ENCODE measurements around the gene ADAMTS15. TPM values are rescaled to one million over a fixed set of nuclear protein-coding genes. Genes with fewer than 3 reads are reported as not detected.

Gene ADAMTS15
- total RNA-seq, 1 donor from 2014 or later: 8.4 TPM

GRCh38 chr11:130514316-130514715, 65.9 kb downstream of the ADAMTS15 start:
- intact Hi-C loops (cut with DNase I): no loop called here
- ATAC-seq: no peak
- TF ChIP-seq CTCF (IDR thresholded peaks at IDR 0.05): no peak
- no peak for DNase-seq
- H3K27ac ChIP-seq: no peak overlapping the region
- no peaks in the 10 kb centered on the region for H3K9me3 ChIP-seq
- peaks cover 12% of the 10 kb centered on the region for H3K4me1 ChIP-seq
- no peak overlapping the region for H3K4me3 ChIP-seq
- H3K27me3 ChIP-seq (ENCODE audit: low read depth): no peaks in the 10 kb centered on the region
- H3K36me3 ChIP-seq: no peaks in the 10 kb centered on the region

- no peak for ATAC-seq
- no peak for DNase-seq
- no peaks in the 10 kb centered on the region for H3K9me3 ChIP-seq
- H3K4me1 ChIP-seq: peaks cover 10% of the 10 kb centered on the region
- intact Hi-C loops (cut with DNase I): no loop called here
- no peak overlapping the region for H3K27ac ChIP-seq
- H3K36me3 ChIP-seq: no peaks in the 10 kb centered on the region
- H3K27me3 ChIP-seq (ENCODE audit: low read depth): no peaks in the 10 kb centered on the region
- no peak for TF ChIP-seq CTCF (IDR thresholded peaks at IDR 0.05)
- no peak overlapping the region for H3K4me3 ChIP-seq
Observed at GRCh38 chr11:130514851-130515250, 66.4 kb downstream of the ADAMTS15 start.

- no peak overlapping the region for H3K4me3 ChIP-seq
- H3K4me1 ChIP-seq: no peaks in the 10 kb centered on the region
- H3K36me3 ChIP-seq: no peaks in the 10 kb centered on the region
- ATAC-seq (no peak), DNase-seq (no peak)
- intact Hi-C loops (cut with DNase I): no loop called here
- H3K9me3 ChIP-seq: no peaks in the 10 kb centered on the region
- H3K27ac ChIP-seq: no peak overlapping the region
- no peaks in the 10 kb centered on the region for H3K27me3 ChIP-seq (ENCODE audit: low read depth)
- no peak for TF ChIP-seq CTCF (IDR thresholded peaks at IDR 0.05)
Observed at GRCh38 chr11:130515829-130516553, 67.5 kb downstream of the ADAMTS15 start.

- Histone ChIP-seq H3K27me3 (ENCODE audit: low read depth) (no peaks in the 10 kb centered on the region), H3K27ac (no peak overlapping the region), H3K4me3 (no peak overlapping the region), H3K4me1 (peaks cover 6% of the 10 kb centered on the region), H3K9me3 (no peaks in the 10 kb centered on the region), H3K36me3 (no peaks in the 10 kb centered on the region)
- no peak for TF ChIP-seq CTCF (IDR thresholded peaks at IDR 0.05)
- intact Hi-C loops (cut with DNase I): no loop called here
- no peak for ATAC-seq
- no peak for DNase-seq
Observed at GRCh38 chr11:130516554-130517505, 68.4 kb downstream of the ADAMTS15 start.

GRCh38 chr11:130518164-130518680, 69.8 kb downstream of the ADAMTS15 start:
- no peak overlapping the region for H3K4me3 ChIP-seq
- no peaks in the 10 kb centered on the region for H3K27me3 ChIP-seq (ENCODE audit: low read depth)
- H3K27ac ChIP-seq: no peak overlapping the region
- no peak for DNase-seq
- peaks cover 16% of the 10 kb centered on the region for H3K4me1 ChIP-seq
- intact Hi-C loops (cut with DNase I): no loop called here
- H3K36me3 ChIP-seq: no peaks in the 10 kb centered on the region
- no peak for ATAC-seq
- H3K9me3 ChIP-seq: no peaks in the 10 kb centered on the region
- TF ChIP-seq CTCF (IDR thresholded peaks at IDR 0.05): no peak
